IMR-90 (cell line): Measurements from ENCODE around the gene CEP104. TPM values are rescaled to one million over a fixed set of nuclear protein-coding genes. Genes with fewer than 3 reads are reported as not detected.

Experiments used
- ATAC-seq: fragments of 200-7000 bp; cut with Tn5 transposase; 2 replicates; pipeline ENCODE4 v1.9.1; 2020; ENCODE audit warnings: low read depth, mild to moderate bottlenecking, moderate library complexity
- BruUV-seq: library from RNA; stranded (reverse); fragments of 400-500 nt; replicated peaks from 2 replicates; lab custom pipeline; 2021; lab: Mats Ljungman, UMichigan
- CTCF ChIA-PET: fragments of 300-600 bp; formaldehyde crosslinking; extraction: SDS; loops from one replicate; lab custom pipeline; 2021; ENCODE audit warnings: antibody characterized with exemption; lab: Yijun Ruan, JAX
- POLR2A ChIA-PET: fragments of 300-600 bp; sonication (Branson Sonifier 250); formaldehyde crosslinking; loops from one replicate; lab custom pipeline; 2022; ENCODE audit warnings: antibody characterized with exemption; ENCODE audit not compliant: unreplicated experiment; lab: Charles Lee
- DNase-seq: peaks from one replicate; pipeline ENCODE4 v3.0.0; 2013
- H2AFZ ChIP-seq: replicated peaks from 2 replicates; pipeline ENCODE3; 2013; ENCODE audit warnings: low read length, mild to moderate bottlenecking; ENCODE audit not compliant: poor library complexity
- H2AK5ac ChIP-seq: 2 replicates; pipeline ENCODE4 v1.6.1; 2013; ENCODE audit warnings: low read depth, low read length, inconsistent platforms
- H2AK9ac ChIP-seq: replicated peaks from 2 replicates; pipeline ENCODE3; 2013; ENCODE audit warnings: mild to moderate bottlenecking, low read depth, low read length, moderate library complexity; ENCODE audit not compliant: poor library complexity
- H2BK120ac ChIP-seq: 2 replicates; pipeline ENCODE4 v1.6.1; 2013; ENCODE audit warnings: low read depth, low read length, inconsistent platforms
- H2BK15ac ChIP-seq: 3 replicates; pipeline ENCODE4 v1.6.1; 2013; ENCODE audit warnings: low read depth, low read length, inconsistent platforms
- H2BK20ac ChIP-seq: 2 replicates; pipeline ENCODE4 v1.6.1; 2013; ENCODE audit warnings: low read depth, mild to moderate bottlenecking, inconsistent platforms, low read length, moderate library complexity
- H2BK5ac ChIP-seq: 2 replicates; pipeline ENCODE4 v1.6.1; 2013; ENCODE audit warnings: mild to moderate bottlenecking, low read depth, low read length, inconsistent platforms; ENCODE audit not compliant: poor library complexity, severe bottlenecking
- H3K14ac ChIP-seq: replicated peaks from 2 replicates; pipeline ENCODE4 v1.6.1; 2013; ENCODE audit warnings: low read depth, low read length, inconsistent platforms
- H3K18ac ChIP-seq: 2 replicates; pipeline ENCODE4 v1.6.1; 2013; ENCODE audit warnings: low read depth, low read length, control low read depth
- H3K23ac ChIP-seq: 2 replicates; pipeline ENCODE4 v1.6.1; 2013; ENCODE audit warnings: low read depth, low read length, inconsistent platforms
- H3K27ac ChIP-seq: 2 replicates; pipeline ENCODE4 v1.5.1; 2013; ENCODE audit warnings: mild to moderate bottlenecking, control low read depth, low read length; ENCODE audit not compliant: insufficient read depth
- H3K27me3 ChIP-seq: 2 replicates; pipeline ENCODE4 v1.6.1; 2013; ENCODE audit warnings: low read length; ENCODE audit not compliant: control insufficient read depth, insufficient read depth
- H3K36me3 ChIP-seq: 2 replicates; pipeline ENCODE4 v1.6.1; 2013; ENCODE audit warnings: low read length, mixed read lengths; ENCODE audit not compliant: control insufficient read depth, insufficient read depth
- H3K4ac ChIP-seq: 2 replicates; pipeline ENCODE4 v1.6.1; 2013; ENCODE audit warnings: low read depth, low read length, inconsistent platforms
- H3K4me1 ChIP-seq: 2 replicates; pipeline ENCODE4 v1.6.1; 2013; ENCODE audit warnings: low read length, mixed read lengths; ENCODE audit not compliant: control insufficient read depth, insufficient read depth
- H3K4me2 ChIP-seq: 2 replicates; pipeline ENCODE4 v1.6.1; 2013; ENCODE audit warnings: low read depth, mild to moderate bottlenecking, control low read depth, low read length, moderate library complexity
- H3K4me3 ChIP-seq: 2 replicates; pipeline ENCODE4 v1.5.1; 2013; ENCODE audit warnings: low read depth, mild to moderate bottlenecking, control low read depth, low read length, moderate library complexity; ENCODE audit not compliant: insufficient read depth
- H3K56ac ChIP-seq: 2 replicates; pipeline ENCODE4 v1.6.1; 2013; ENCODE audit warnings: low read length, inconsistent platforms; ENCODE audit not compliant: insufficient read depth; ENCODE audit errors: extremely low read depth
- H3K79me1 ChIP-seq, 2 experiments: 2 replicates each; pipeline ENCODE4 v1.6.1; 2013; ENCODE audit warnings: low read length in 2 of 2, inconsistent platforms in 1 of 2, low read depth in 1 of 2
- H3K9ac ChIP-seq: 2 replicates; pipeline ENCODE4 v1.6.1; 2013; ENCODE audit warnings: low read depth, low read length, control low read depth
- H3K9me1 ChIP-seq: 2 replicates; pipeline ENCODE4 v1.6.1; 2013; ENCODE audit warnings: low read length, inconsistent platforms; ENCODE audit not compliant: insufficient read depth
- H3K9me3 ChIP-seq: 2 replicates; pipeline ENCODE4 v1.6.1; 2013; ENCODE audit warnings: low read length; ENCODE audit not compliant: control insufficient read depth, insufficient read depth
- H4K20me1 ChIP-seq: 2 replicates; pipeline ENCODE4 v1.6.1; 2013; ENCODE audit warnings: low read length, inconsistent platforms; ENCODE audit not compliant: insufficient read depth
- H4K5ac ChIP-seq: 2 replicates; pipeline ENCODE4 v1.6.1; 2013; ENCODE audit warnings: mild to moderate bottlenecking, low read depth, low read length, control low read depth
- H4K8ac ChIP-seq, 2 experiments: 2 replicates each; pipeline ENCODE4 v1.6.1; 2013; ENCODE audit warnings: low read depth in 2 of 2, low read length in 2 of 2, control low read depth in 1 of 2, inconsistent platforms in 1 of 2
- H4K91ac ChIP-seq: 2 replicates; pipeline ENCODE4 v1.6.1; 2013; ENCODE audit warnings: low read depth, low read length, inconsistent platforms; ENCODE audit not compliant: insufficient read depth
- BHLHE40 ChIP-seq: fragments of 150-350 bp; IDR thresholded peaks from 2 replicates; pipeline ENCODE4 v1.6.1; 2016; ENCODE audit warnings: mild to moderate bottlenecking, low read depth, low read length
- CEBPB ChIP-seq: IDR thresholded peaks from 2 replicates; pipeline ENCODE4 v1.6.1; 2012; ENCODE audit warnings: low read depth, low read length, improper control_type of control experiment
- CHD1 ChIP-seq: IDR thresholded peaks from 2 replicates; pipeline ENCODE4 v1.6.1; 2012; ENCODE audit warnings: low read depth, low read length, improper control_type of control experiment
- CTCF ChIP-seq: conservative IDR thresholded peaks from 2 replicates; pipeline ENCODE4 v1.5.1; 2012; ENCODE audit warnings: mild to moderate bottlenecking, low read depth, low read length, improper control_type of control experiment
- ELK1 ChIP-seq: fragments of 150-350 bp; IDR thresholded peaks from 2 replicates; pipeline ENCODE4 v1.6.1; 2016; ENCODE audit warnings: low read depth, mild to moderate bottlenecking, low read length, moderate library complexity, borderline replicate concordance
- FOS ChIP-seq: fragments of 150-350 bp; IDR thresholded peaks from 2 replicates; pipeline ENCODE4 v1.6.1; 2016; ENCODE audit warnings: low read depth, low read length
- MAFK ChIP-seq: IDR thresholded peaks from 2 replicates; pipeline ENCODE4 v1.6.1; 2012; ENCODE audit warnings: low read depth, low read length, improper control_type of control experiment
- MAZ ChIP-seq: IDR thresholded peaks from 2 replicates; pipeline ENCODE4 v1.6.1; 2012; ENCODE audit warnings: low read depth, mild to moderate bottlenecking, low read length, improper control_type of control experiment, moderate library complexity, borderline replicate concordance
- MXI1 ChIP-seq: IDR thresholded peaks from 2 replicates; pipeline ENCODE4 v1.6.1; 2012; ENCODE audit warnings: low read depth, mild to moderate bottlenecking, low read length, moderate library complexity, borderline replicate concordance
- NFE2L2 ChIP-seq: fragments of 150-350 bp; IDR thresholded peaks from 2 replicates; pipeline ENCODE4 v1.6.1; 2016; ENCODE audit warnings: low read depth, mild to moderate bottlenecking, low read length
- POLR2A ChIP-seq: IDR thresholded peaks from 2 replicates; pipeline ENCODE4 v1.6.1; 2012; ENCODE audit warnings: mild to moderate bottlenecking, low read depth, low read length
- RAD21 ChIP-seq: IDR thresholded peaks from 2 replicates; pipeline ENCODE4 v1.6.1; 2012; ENCODE audit warnings: low read length, improper control_type of control experiment
- RCOR1 ChIP-seq: IDR thresholded peaks from 2 replicates; pipeline ENCODE4 v1.6.1; 2012; ENCODE audit warnings: mild to moderate bottlenecking, low read length, improper control_type of control experiment; ENCODE audit not compliant: insufficient replicate concordance
- RFX5 ChIP-seq: IDR thresholded peaks from 2 replicates; pipeline ENCODE4 v1.8.0; 2012; ENCODE audit warnings: low read depth, mild to moderate bottlenecking, low read length, moderate library complexity
- SMC3 ChIP-seq: fragments of 150-350 bp; IDR thresholded peaks from 2 replicates; pipeline ENCODE4 v1.6.1; 2016; ENCODE audit warnings: low read depth, mild to moderate bottlenecking, antibody characterized with exemption, low read length, moderate library complexity
- USF2 ChIP-seq: fragments of 150-350 bp; IDR thresholded peaks from 2 replicates; pipeline ENCODE4 v1.6.1; 2017; ENCODE audit warnings: mild to moderate bottlenecking, antibody characterized with exemption, low read length, low read depth
- WGBS, 2 experiments: methylation state at CpG; one replicate each; pipeline versions ENCODE4 v1.1.5 to v1.1.7; 2013; ENCODE audit warnings: missing lambda C conversion rate in 2 of 2; ENCODE audit not compliant: insufficient read length in 1 of 2; ENCODE audit errors: extremely low coverage in 2 of 2; 5-methylcytosine and 5-hydroxymethylcytosine counted together
- dilution Hi-C: fragments of 300-500 bp; cut with HindIII; formaldehyde crosslinking; loops from one replicate; pipeline ENCODE4 v1.14.3; 2018; ENCODE audit warnings: low sequenced_read_pairs; ENCODE audit not compliant: unreplicated experiment
- in situ Hi-C: fragments of 300-500 bp; cut with MboI; formaldehyde crosslinking; loops from 3 replicates; pipeline ENCODE4 v1.14.3; 2019; ENCODE audit warnings: low sequenced_read_pairs, inconsistent platforms, mixed read lengths
- intact Hi-C: fragments of 100-400 bp; cut with micrococcal nuclease; formaldehyde crosslinking; loops from 2 replicates; pipeline ENCODE4 v1.10.0; 2022
- polyA plus RNA-seq, 3 experiments: library from polyadenylated mRNA; depleted of rRNA; stranded (reverse); fragments of >200 nt; gene quantifications; 2 replicates each; pipeline ENCODE4 v1.2.3, GENCODE V29; 2012; ENCODE audit warnings: low replicate concordance in 1 of 3
- total RNA-seq: library from RNA; depleted of rRNA; stranded (reverse); fragments of >200 nt; gene quantifications from 2 replicates; pipeline ENCODE4 v1.2.3, GENCODE V29; 2012

CEP104 gene
- total and polyA plus RNA-seq, 2 of the 4 experiments (the other 2 are of a cell fraction): 14.3 to 17.5 TPM

- H3K9ac ChIP-seq: no peak overlapping the region
Observed at GRCh38 chr1:3774946-3775489, 82.0 kb downstream of the CEP104 start.

More at GRCh38 chr1:3774946-3775489, 82.0 kb downstream of the CEP104 start:
- intact Hi-C loops: no loop called here
- Histone ChIP-seq H4K5ac (no peak overlapping the region), H3K18ac (no peak overlapping the region), H3K14ac (no peak overlapping the region), H3K56ac (no peak overlapping the region), H2BK120ac (no peak overlapping the region), H3K79me1 (no peaks in the 10 kb centered on the region), H4K8ac (no peak overlapping the region; a peak in 2 of 4 replicates), H2AK5ac (no peak overlapping the region), H2BK15ac (no peak overlapping the region), H3K23ac (no peak overlapping the region), H3K27me3 (no peaks in the 10 kb centered on the region), H3K4me1 (peaks cover 18% of the 10 kb centered on the region), H2AK9ac (peak overlapping the region; percentile 52), H3K27ac (no peak overlapping the region), H3K9me1 (peaks cover 4% of the 10 kb centered on the region; the same call in 1 of the 2 replicates), H4K20me1 (no peaks in the 10 kb centered on the region), H2BK5ac (no peak overlapping the region), H4K91ac (no peak overlapping the region), H3K36me3 (peaks cover 11% of the 10 kb centered on the region), H2AFZ (peak overlapping the region; percentile 89), H2BK20ac (no peak overlapping the region), H3K4me3 (no peak overlapping the region), H3K9me3 (no peaks in the 10 kb centered on the region), H3K4ac (no peak overlapping the region), H3K4me2 (0 out of 2 replicates have a peak overlapping the region, but pooled peaks have one; percentile 29)
- no TSS peak for BruUV-seq
- DNase-seq (no peak), ATAC-seq (peak; percentile 6)
- ChIA-PET CTCF (interaction anchor here (1.2 kb wide), 1 partner anchor 79 kb away, joined by 3 read pairs; no protein-coding TSS in a partner anchor), POLR2A (no interaction called here)
- in situ Hi-C loops: no loop called here
- 53% methylated on average over 3 of the region's 17 CpGs; no CpG with 5 or more reads in 1 of the 2 experiments for WGBS, 2 experiments
- dilution Hi-C loops: no loop called here
- TF ChIP-seq RFX5: no peak
- no peak for TF ChIP-seq CTCF
- no peak for TF ChIP-seq CHD1
- no peak for TF ChIP-seq FOS
- no peak for TF ChIP-seq USF2
- no peak for TF ChIP-seq BHLHE40
- no peak for TF ChIP-seq ELK1
- TF ChIP-seq NFE2L2: no peak
- no peak for TF ChIP-seq CEBPB
- no peak for TF ChIP-seq RCOR1
- TF ChIP-seq MAFK: no peak
- no peak for TF ChIP-seq MXI1
- no peak for TF ChIP-seq MAZ
- TF ChIP-seq RAD21: no peak
- TF ChIP-seq POLR2A: no peak
- no peak for TF ChIP-seq SMC3
